Left ventricle myocardium inferior (tissue), 1 donor: Measurements from ENCODE around the gene CNTN1. TPM values are rescaled to one million over a fixed set of nuclear protein-coding genes. Genes with fewer than 3 reads are reported as not detected.

ENCODE experiments used
- DNase-seq: peaks from one replicate; pipeline ENCODE4 v3.0.0-alpha.2; 2020
- H3K27ac ChIP-seq: fragments of 200-600 bp; replicated peaks from 2 replicates; pipeline ENCODE4 v1.8.0; 2021
- H3K27me3 ChIP-seq: fragments of 200-600 bp; 2 replicates; pipeline ENCODE4 v1.8.0; 2021; ENCODE audit warnings: low read depth
- H3K36me3 ChIP-seq: fragments of 200-600 bp; 2 replicates; pipeline ENCODE4 v1.8.0; 2021
- H3K4me1 ChIP-seq: fragments of 200-600 bp; 2 replicates; pipeline ENCODE4 v1.8.0; 2021
- H3K4me3 ChIP-seq: fragments of 200-600 bp; 2 replicates; pipeline ENCODE4 v1.8.0; 2021; ENCODE audit warnings: mild to moderate bottlenecking, moderate library complexity
- H3K9me3 ChIP-seq: fragments of 200-600 bp; replicated peaks from 2 replicates; pipeline ENCODE4 v1.8.0; 2021
- CTCF ChIP-seq: fragments of 200-600 bp; IDR thresholded peaks from 2 replicates; pipeline ENCODE4 v1.8.0; 2021; ENCODE audit warnings: antibody characterized with exemption, mild to moderate bottlenecking, borderline replicate concordance
- intact Hi-C: fragments of 100-400 bp; cut with micrococcal nuclease; formaldehyde crosslinking; loops from one replicate; pipeline ENCODE4 v1.11.0; 2022
- total RNA-seq: library from RNA; stranded (reverse); fragmentation: NEBNext Ultra II Directional; extraction: Animal tissue kit (Norgen Biotek cat#: 25700); gene quantifications from one replicate; pipeline ENCODE4 v1.2.1, GENCODE V29; 2021
- donor health status: DM: no; HTN: yes; CAD: no; lungs with severe emphysema.

Gene CNTN1
- total RNA-seq, 1 donor from 2014 or later = 0.11 TPM

GRCh38 chr12:41034686-41035085 is 342.4 kb downstream of the CNTN1 start:
- TF ChIP-seq CTCF = no peak
- Histone ChIP-seq H3K9me3 (no peaks in the 10 kb centered on the region), H3K4me1 (no peaks in the 10 kb centered on the region), H3K4me3 (no peak overlapping the region), H3K27me3 (no peaks in the 10 kb centered on the region), H3K36me3 (no peaks in the 10 kb centered on the region), H3K27ac (no peak overlapping the region)
- intact Hi-C loops = no loop called here
- DNase-seq = no peak

GRCh38 chr12:41039461-41039860 is 347.2 kb downstream of the CNTN1 start:
- Histone ChIP-seq H3K27me3 (no peaks in the 10 kb centered on the region), H3K9me3 (peaks cover 6% of the 10 kb centered on the region), H3K4me3 (no peak overlapping the region), H3K36me3 (no peaks in the 10 kb centered on the region), H3K4me1 (no peaks in the 10 kb centered on the region), H3K27ac (no peak overlapping the region)
- no peak for TF ChIP-seq CTCF
- intact Hi-C loops = no loop called here
- DNase-seq = no peak

GRCh38 chr12:41045509-41045908 is 353.3 kb downstream of the CNTN1 start:
- Histone ChIP-seq H3K36me3 (no peaks in the 10 kb centered on the region), H3K4me1 (no peaks in the 10 kb centered on the region), H3K27ac (no peak overlapping the region), H3K27me3 (no peaks in the 10 kb centered on the region), H3K9me3 (peaks cover 6% of the 10 kb centered on the region), H3K4me3 (no peak overlapping the region)
- TF ChIP-seq CTCF = no peak
- intact Hi-C loops = no loop called here
- no peak for DNase-seq

GRCh38 chr12:41049033-41049432 is 356.8 kb downstream of the CNTN1 start:
- Histone ChIP-seq H3K4me3 (no peak overlapping the region), H3K4me1 (no peaks in the 10 kb centered on the region), H3K27ac (no peak overlapping the region), H3K36me3 (no peaks in the 10 kb centered on the region), H3K9me3 (peaks cover 2% of the 10 kb centered on the region), H3K27me3 (no peaks in the 10 kb centered on the region)
- intact Hi-C loops = no loop called here
- no peak for TF ChIP-seq CTCF
- no peak for DNase-seq

- DNase-seq = no peak
- no peak for TF ChIP-seq CTCF
- H3K9me3 ChIP-seq = no peaks in the 10 kb centered on the region
- no peaks in the 10 kb centered on the region for H3K36me3 ChIP-seq
- H3K27ac ChIP-seq = no peak overlapping the region
- no peaks in the 10 kb centered on the region for H3K4me1 ChIP-seq
- no peaks in the 10 kb centered on the region for H3K27me3 ChIP-seq
- intact Hi-C loops = no loop called here
- H3K4me3 ChIP-seq = no peak overlapping the region
Measured at GRCh38 chr12:41051954-41052353, 359.7 kb downstream of the CNTN1 start.

- Histone ChIP-seq H3K9me3 (no peaks in the 10 kb centered on the region), H3K27ac (no peak overlapping the region), H3K4me1 (no peaks in the 10 kb centered on the region), H3K4me3 (no peak overlapping the region), H3K27me3 (no peaks in the 10 kb centered on the region), H3K36me3 (no peaks in the 10 kb centered on the region)
- TF ChIP-seq CTCF = no peak
- no peak for DNase-seq
- intact Hi-C loops = no loop called here
Measured at GRCh38 chr12:41052441-41052840, 360.2 kb downstream of the CNTN1 start.
